Mesenchymal stem cell (in vitro differentiated cells and primary cell): Measurements from ENCODE around the gene SERINC2.

Experiments used
- DNase-seq: peaks from one replicate; pipeline ENCODE4 v3.0.0-alpha.2; 2013
- H2AFZ ChIP-seq: one replicate; pipeline ENCODE4 v1.6.1; 2013; ENCODE audit warnings: low read depth, mild to moderate bottlenecking, control low read depth, inconsistent platforms, low read length, moderate library complexity
- H2AK5ac ChIP-seq: 2 replicates; pipeline ENCODE4 v1.6.1; 2013; ENCODE audit warnings: low read length, moderate library complexity, mild to moderate bottlenecking, inconsistent platforms; ENCODE audit not compliant: severe bottlenecking
- H2BK120ac ChIP-seq: one replicate; pipeline ENCODE4 v1.6.1; 2013; ENCODE audit warnings: low read depth, mild to moderate bottlenecking, inconsistent platforms, low read length, moderate library complexity
- H2BK12ac ChIP-seq, 2 experiments: one replicate each; pipeline ENCODE4 v1.6.1; 2013; ENCODE audit warnings: inconsistent platforms in 2 of 2, low read length in 2 of 2, mild to moderate bottlenecking in 2 of 2, moderate library complexity in 2 of 2, control low read depth in 1 of 2
- H2BK15ac ChIP-seq: one replicate; pipeline ENCODE4 v1.6.1; 2013; ENCODE audit warnings: mild to moderate bottlenecking, low read depth, inconsistent platforms; ENCODE audit not compliant: poor library complexity, severe bottlenecking
- H2BK5ac ChIP-seq: 2 replicates; pipeline ENCODE4 v1.6.1; 2013; ENCODE audit warnings: low read depth, mild to moderate bottlenecking, low read length, control low read depth, inconsistent platforms; ENCODE audit not compliant: poor library complexity, severe bottlenecking
- H3K14ac ChIP-seq, 2 experiments: one replicate each; pipeline ENCODE4 v1.6.1; 2013; ENCODE audit warnings: inconsistent platforms in 2 of 2, low read length in 2 of 2, control low read depth in 1 of 2, mild to moderate bottlenecking in 1 of 2, moderate library complexity in 1 of 2
- H3K18ac ChIP-seq, 2 experiments: one replicate each; pipeline ENCODE4 v1.6.1; 2013; ENCODE audit warnings: inconsistent platforms in 2 of 2, low read length in 2 of 2, control low read depth in 1 of 2, low read depth in 1 of 2, mild to moderate bottlenecking in 1 of 2
- H3K23ac ChIP-seq, 2 experiments: one replicate each; pipeline ENCODE4 v1.6.1; 2013; ENCODE audit warnings: inconsistent platforms in 2 of 2, low read length in 2 of 2, mild to moderate bottlenecking in 2 of 2, moderate library complexity in 2 of 2, control low read depth in 1 of 2
- H3K27ac ChIP-seq: 2 replicates; pipeline ENCODE4 v1.5.1; 2013; ENCODE audit warnings: mild to moderate bottlenecking, moderate library complexity, low read length, control low read depth, inconsistent platforms; ENCODE audit not compliant: poor library complexity, severe bottlenecking
- H3K27me3 ChIP-seq, 2 experiments: 2 replicates each; pipeline versions ENCODE4 v1.6.1 to v1.7.0; 2013; ENCODE audit warnings: low read length in 2 of 2, mild to moderate bottlenecking in 2 of 2, moderate library complexity in 2 of 2, control low read depth in 1 of 2, inconsistent platforms in 1 of 2; ENCODE audit not compliant: control insufficient read depth in 1 of 2, insufficient read depth in 1 of 2
- H3K36me3 ChIP-seq, 2 experiments: 2 replicates each; pipeline versions ENCODE4 v1.6.1 to v1.7.0; 2013; ENCODE audit warnings: low read length in 2 of 2, control low read depth in 1 of 2, inconsistent platforms in 1 of 2, low read depth in 1 of 2, mild to moderate bottlenecking in 1 of 2; ENCODE audit not compliant: insufficient read depth in 2 of 2, control insufficient read depth in 1 of 2
- H3K4ac ChIP-seq, 2 experiments: one replicate each; pipeline ENCODE4 v1.6.1; 2013; ENCODE audit warnings: inconsistent platforms in 2 of 2, low read length in 2 of 2, mild to moderate bottlenecking in 2 of 2, moderate library complexity in 2 of 2, control low read depth in 1 of 2, low read depth in 1 of 2
- H3K4me1 ChIP-seq: 2 replicates; pipeline ENCODE4 v1.6.1; 2013; ENCODE audit warnings: low read depth, low read length, control low read depth; ENCODE audit not compliant: control insufficient read depth, insufficient read depth
- H3K4me2 ChIP-seq: 2 replicates; pipeline ENCODE4 v1.6.1; 2013; ENCODE audit warnings: low read length, mild to moderate bottlenecking, inconsistent platforms; ENCODE audit not compliant: poor library complexity, severe bottlenecking
- H3K4me3 ChIP-seq, 2 experiments: 2 replicates each; pipeline versions ENCODE4 v1.5.1 to v1.7.0; 2013; ENCODE audit warnings: low read length in 2 of 2, mild to moderate bottlenecking in 2 of 2, control low read depth in 1 of 2, low read depth in 1 of 2; ENCODE audit not compliant: insufficient read depth in 1 of 2
- H3K79me1 ChIP-seq: replicated peaks from 2 replicates; pipeline ENCODE4 v1.6.1; 2013; ENCODE audit warnings: mild to moderate bottlenecking, control low read depth, low read length, inconsistent platforms; ENCODE audit not compliant: poor library complexity, severe bottlenecking
- H3K9ac ChIP-seq: 2 replicates; pipeline ENCODE4 v1.7.0; 2013; ENCODE audit warnings: mild to moderate bottlenecking, low read length, moderate library complexity
- H3K9me3 ChIP-seq: 2 replicates; pipeline ENCODE4 v1.7.0; 2013; ENCODE audit warnings: mild to moderate bottlenecking, low read length; ENCODE audit not compliant: control insufficient read depth
- H4K8ac ChIP-seq: one replicate; pipeline ENCODE4 v1.6.1; 2013; ENCODE audit warnings: inconsistent platforms, mild to moderate bottlenecking, low read length, moderate library complexity
- H4K91ac ChIP-seq: one replicate; pipeline ENCODE4 v1.6.1; 2013; ENCODE audit warnings: mild to moderate bottlenecking, low read length, inconsistent platforms
- WGBS: methylation state at CpG from one replicate; pipeline ENCODE4 v1.1.7; 2013; ENCODE audit warnings: mixed read lengths; 5-methylcytosine and 5-hydroxymethylcytosine counted together

The SERINC2 gene

DNA sequence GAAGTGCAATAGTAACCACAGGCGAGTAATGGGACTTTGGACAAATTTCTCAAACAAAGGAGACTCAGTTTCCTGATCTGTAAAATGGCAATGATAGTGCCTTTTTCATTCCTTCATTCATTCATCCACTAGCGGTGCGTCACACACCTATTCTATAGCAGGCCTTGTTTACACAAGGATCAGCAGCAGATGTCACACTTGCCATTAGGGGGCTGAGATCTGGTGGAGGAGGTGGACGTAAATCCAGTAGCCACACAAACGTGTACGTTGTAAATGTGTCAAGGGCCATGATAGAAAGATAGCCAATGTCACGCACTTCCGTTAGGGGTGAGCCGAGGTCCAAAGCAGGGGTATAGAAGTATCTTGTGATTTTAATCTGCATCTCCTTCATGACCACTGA lies 34.2 kb downstream of the SERINC2 start:
- Histone ChIP-seq H3K27me3 (peaks cover 4 to 32% of the 10 kb centered on the region in 2 experiments), H2AFZ (no peak overlapping the region), H2BK5ac (no peak overlapping the region), H3K18ac (no peak overlapping the region), H3K27ac (no peak overlapping the region), H3K14ac (no peak overlapping the region), H3K9ac (no peak overlapping the region), H3K23ac (no peak overlapping the region), H3K4me3 (no peak overlapping the region), H3K4me1 (no peaks in the 10 kb centered on the region), H4K8ac (no peak overlapping the region), H3K4me2 (no peak overlapping the region), H3K4ac (no peak overlapping the region), H2AK5ac (no peak overlapping the region), H3K79me1 (no peaks in the 10 kb centered on the region), H3K9me3 (peaks cover 32% of the 10 kb centered on the region), H2BK12ac (no peak overlapping the region), H2BK120ac (no peak overlapping the region), H2BK15ac (no peak overlapping the region), H3K36me3 (no peaks in the 10 kb centered on the region), H4K91ac (no peak overlapping the region)
- peak; percentile 18 for DNase-seq
- 50% methylated on average over 9 of the region's 9 CpGs for WGBS

DNA sequence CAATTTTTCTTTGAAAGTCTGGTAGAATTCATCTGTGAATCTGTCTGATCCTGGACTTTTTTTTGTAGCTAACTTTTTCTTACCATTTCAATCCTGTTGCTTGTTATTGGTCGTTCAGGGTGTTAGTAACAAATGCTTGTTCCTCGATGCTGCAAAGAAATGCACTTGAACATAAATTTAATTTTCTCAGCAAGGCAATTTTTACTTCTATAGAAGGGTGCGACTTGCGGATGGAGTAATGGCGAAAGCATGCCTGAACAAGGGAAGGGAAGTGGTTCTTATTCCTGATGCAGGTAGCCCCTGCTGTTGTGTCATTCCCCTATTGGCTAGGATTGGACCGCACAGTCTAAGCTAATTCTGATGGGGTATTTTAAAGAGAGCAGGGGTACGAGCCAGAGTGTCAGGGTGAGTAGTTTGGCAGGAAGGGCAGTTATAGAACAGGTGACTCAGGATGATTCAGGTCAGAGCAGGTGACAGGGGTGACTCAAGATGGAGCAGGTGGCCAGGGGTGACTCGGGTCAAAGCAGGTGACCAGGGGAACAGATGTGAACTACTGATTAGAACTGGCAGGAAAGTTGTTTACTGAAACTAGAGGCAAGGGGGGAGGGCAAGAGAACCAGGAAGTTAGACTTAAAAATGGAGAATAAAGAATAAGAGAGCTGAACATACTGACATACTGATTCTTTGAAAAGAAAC lies 40.5 kb downstream of the SERINC2 start:
- Histone ChIP-seq H3K18ac (no peak overlapping the region), H2AK5ac (no peak overlapping the region), H2BK12ac (no peak overlapping the region), H3K23ac (no peak overlapping the region), H4K8ac (no peak overlapping the region), H3K27ac (no peak overlapping the region), H2BK5ac (no peak overlapping the region), H3K79me1 (no peaks in the 10 kb centered on the region), H3K4ac (no peak overlapping the region), H3K9ac (no peak overlapping the region), H3K9me3 (peaks cover 67% of the 10 kb centered on the region), H3K4me3 (no peak overlapping the region), H3K4me1 (no peaks in the 10 kb centered on the region), H3K14ac (no peak overlapping the region), H4K91ac (no peak overlapping the region), H3K36me3 (no peaks in the 10 kb centered on the region), H2AFZ (no peak overlapping the region), H2BK120ac (no peak overlapping the region), H3K27me3 (peaks cover 0 to 28% of the 10 kb centered on the region in 2 experiments), H3K4me2 (no peak overlapping the region), H2BK15ac (no peak overlapping the region)
- DNase-seq: no peak
- 70% methylated on average over 8 of the region's 8 CpGs for WGBS

DNA sequence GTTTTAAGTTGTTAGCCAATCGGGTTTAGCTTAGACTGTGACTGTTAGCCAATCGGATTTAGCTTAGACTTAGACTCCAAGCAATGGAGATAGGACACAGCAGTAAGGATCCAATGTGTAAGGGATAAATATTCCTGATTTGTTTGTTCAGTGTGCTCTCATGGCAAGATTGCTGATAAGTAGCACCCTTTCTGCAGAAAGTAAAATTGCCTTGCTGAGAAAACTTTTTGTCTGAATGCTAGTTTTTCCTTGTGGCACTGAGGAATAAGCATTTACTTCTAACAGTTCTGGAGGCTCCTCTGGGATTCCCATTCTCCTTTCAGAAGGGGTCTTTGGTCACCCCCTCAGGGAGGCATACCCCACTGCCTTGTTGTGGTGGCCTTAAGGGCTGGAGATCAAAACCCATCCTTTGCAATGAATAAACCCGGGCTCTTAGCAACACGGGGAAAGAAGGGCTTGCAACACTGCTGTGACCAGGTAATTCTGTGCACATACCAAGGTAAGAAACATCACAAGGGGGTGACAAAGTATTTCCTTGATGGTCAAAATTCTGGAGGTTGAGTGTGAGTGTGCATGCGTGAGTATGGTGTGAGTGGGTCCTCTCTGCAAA lies 45.4 kb downstream of the SERINC2 start:
- Histone ChIP-seq H3K23ac (no peak overlapping the region), H4K91ac (no peak overlapping the region), H3K14ac (no peak overlapping the region), H4K8ac (no peak overlapping the region), H2BK15ac (no peak overlapping the region), H3K9me3 (peaks cover 84% of the 10 kb centered on the region), H3K4me1 (no peaks in the 10 kb centered on the region), H3K27me3 (peaks cover 17 to 55% of the 10 kb centered on the region in 2 experiments), H3K9ac (no peak overlapping the region), H3K4me2 (no peak overlapping the region), H3K79me1 (no peaks in the 10 kb centered on the region), H2BK120ac (no peak overlapping the region), H2AK5ac (no peak overlapping the region), H3K4ac (no peak overlapping the region), H2AFZ (no peak overlapping the region), H3K27ac (no peak overlapping the region), H2BK12ac (no peak overlapping the region), H3K18ac (no peak overlapping the region), H3K36me3 (no peaks in the 10 kb centered on the region), H2BK5ac (no peak overlapping the region), H3K4me3 (no peak overlapping the region)
- DNase-seq: no peak
- 87% methylated on average over 5 of the region's 5 CpGs for WGBS

DNA sequence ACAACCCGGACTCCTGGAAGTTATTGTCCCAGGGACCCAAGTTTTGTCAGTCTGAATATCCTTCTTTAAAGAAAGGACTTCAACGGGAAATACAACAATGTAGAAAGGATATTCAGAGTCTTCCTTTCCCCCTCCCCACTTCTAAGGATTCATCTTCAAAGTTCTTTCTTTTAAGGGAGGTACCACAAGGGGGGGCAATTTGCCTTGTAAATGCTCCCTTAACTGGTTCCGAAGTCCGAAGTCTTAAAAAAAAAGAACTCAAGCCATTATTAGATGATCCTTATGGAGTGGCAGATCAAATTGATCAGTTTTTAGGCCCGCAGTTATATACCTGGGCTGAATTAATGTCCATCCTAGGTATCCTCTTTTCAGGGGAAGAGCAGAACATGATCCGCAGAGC lies 47.0 kb downstream of the SERINC2 start:
- Histone ChIP-seq H3K36me3 (no peaks in the 10 kb centered on the region), H3K79me1 (no peaks in the 10 kb centered on the region), H2AFZ (no peak overlapping the region), H3K23ac (no peak overlapping the region), H3K4me1 (no peaks in the 10 kb centered on the region), H3K4me2 (no peak overlapping the region), H3K4ac (no peak overlapping the region), H3K4me3 (no peak overlapping the region), H3K9me3 (peaks cover 80% of the 10 kb centered on the region), H3K14ac (no peak overlapping the region), H3K27ac (no peak overlapping the region), H2BK5ac (no peak overlapping the region), H2BK120ac (no peak overlapping the region), H4K8ac (no peak overlapping the region), H4K91ac (no peak overlapping the region), H3K18ac (no peak overlapping the region), H3K9ac (no peak overlapping the region), H2AK5ac (no peak overlapping the region), H2BK12ac (no peak overlapping the region), H3K27me3 (peaks cover 24 to 56% of the 10 kb centered on the region in 2 experiments), H2BK15ac (no peak overlapping the region)
- peak; percentile 6 for DNase-seq
- 76% methylated on average over 6 of the region's 6 CpGs for WGBS
